Prostate gland (tissue), 2 donors: Measurements from ENCODE around the gene BRINP2. TPM values are rescaled to one million over a fixed set of nuclear protein-coding genes. Genes with fewer than 3 reads are reported as not detected.

ENCODE experiments used
- DNase-seq: peaks from one replicate; pipeline ENCODE4 v3.0.0-alpha.2; 2019; ENCODE audit warnings: low spot score
- H3K27ac ChIP-seq, 2 donors: fragments of 200-600 bp; sonication (generic); 2 replicates each; pipeline ENCODE4 v1.5.1; 2017 to 2019
- H3K27me3 ChIP-seq: fragments of 200-600 bp; sonication (generic); replicated peaks from 2 replicates; pipeline ENCODE4 v1.5.1; 2019; ENCODE audit not compliant: insufficient read depth
- H3K36me3 ChIP-seq, 2 donors: fragments of 200-600 bp; sonication (generic); 1 replicate in 1 of 2; 2 replicates in 1 of 2; pipeline versions ENCODE4 v1.5.1 to v1.8.1; 2017 to 2019
- H3K4me1 ChIP-seq: fragments of 200-600 bp; sonication (generic); replicated peaks from 2 replicates; pipeline ENCODE4 v1.5.1; 2019
- H3K4me3 ChIP-seq, 2 donors: fragments of 200-600 bp; sonication (generic); 2 replicates each; pipeline ENCODE4 v1.5.1; 2017 to 2019
- H3K9me3 ChIP-seq: fragments of 200-600 bp; sonication (generic); 2 replicates; pipeline ENCODE4 v1.5.1; 2017
- POLR2A ChIP-seq: fragments of 450-650 bp; IDR thresholded peaks from one replicate; pipeline ENCODE4 v1.6.1; 2016; ENCODE audit warnings: antibody characterized with exemption, mild to moderate bottlenecking
- POLR2AphosphoS5 ChIP-seq: sonication (generic); formaldehyde crosslinking; IDR thresholded peaks from one replicate; pipeline ENCODE4 v1.6.1; 2017; ENCODE audit warnings: antibody characterized with exemption
- WGBS: methylation state at CpG from one replicate; pipeline ENCODE4 v1.1.5; 2018; 5-methylcytosine and 5-hydroxymethylcytosine counted together
- intact Hi-C: fragments of 100-400 bp; cut with DNase I; formaldehyde crosslinking; loops from one replicate; pipeline ENCODE4 v1.14.2; 2022
- total RNA-seq, 2 donors: library from RNA; depleted of rRNA; stranded (reverse); fragments of >200 nt; gene quantifications; one replicate each; pipeline ENCODE4 v1.1.0, GENCODE V29; 2016
- TF ChIP-seq, protein P1 (sequence below), 4 experiments: fragments of 200-600 bp in 2 of 4; fragments of 450-650 bp in 2 of 4; sonication (generic) in 2 of 4; IDR thresholded peaks; 1 replicate in 3 of 4; 2 replicates in 1 of 4; pipeline ENCODE4 v1.5.1; 2016 to 2019; ENCODE audit warnings: antibody characterized with exemption in 4 of 4, mild to moderate bottlenecking in 2 of 4, moderate library complexity in 2 of 4

The BRINP2 gene
- total RNA-seq, 2 donors from 2014 or later, result 2.3 TPM; not detected in 1

DNA sequence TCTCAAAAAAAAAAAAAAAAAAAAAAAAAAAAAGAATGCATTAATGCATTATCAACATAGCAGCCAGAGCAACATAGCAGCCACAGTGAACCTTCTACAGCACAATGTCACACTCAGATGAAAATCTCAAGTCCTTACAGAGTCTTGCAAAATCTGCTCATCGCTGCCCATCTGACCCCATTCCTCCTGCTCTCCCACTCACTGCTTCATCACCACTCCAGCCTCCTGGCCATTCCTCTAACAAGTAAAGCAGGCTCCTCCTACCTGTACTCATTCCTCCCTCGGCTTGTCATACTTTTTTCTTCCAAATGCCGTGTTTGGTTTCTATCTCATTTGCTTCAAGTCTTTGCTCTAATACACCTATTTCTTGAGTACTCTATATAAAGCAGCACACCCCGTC is 29.5 kb downstream of the BRINP2 start:
- Histone ChIP-seq H3K27me3 (no peaks in the 10 kb centered on the region), H3K36me3 (no peaks in the 10 kb centered on the region), H3K27ac (no peak overlapping the region), H3K4me1 (no peaks in the 10 kb centered on the region), H3K4me3 (no peak overlapping the region), H3K9me3 (no peaks in the 10 kb centered on the region)
- TF ChIP-seq POLR2AphosphoS5 (no peak), POLR2A (no peak)
- TF ChIP-seq, protein P1, sequence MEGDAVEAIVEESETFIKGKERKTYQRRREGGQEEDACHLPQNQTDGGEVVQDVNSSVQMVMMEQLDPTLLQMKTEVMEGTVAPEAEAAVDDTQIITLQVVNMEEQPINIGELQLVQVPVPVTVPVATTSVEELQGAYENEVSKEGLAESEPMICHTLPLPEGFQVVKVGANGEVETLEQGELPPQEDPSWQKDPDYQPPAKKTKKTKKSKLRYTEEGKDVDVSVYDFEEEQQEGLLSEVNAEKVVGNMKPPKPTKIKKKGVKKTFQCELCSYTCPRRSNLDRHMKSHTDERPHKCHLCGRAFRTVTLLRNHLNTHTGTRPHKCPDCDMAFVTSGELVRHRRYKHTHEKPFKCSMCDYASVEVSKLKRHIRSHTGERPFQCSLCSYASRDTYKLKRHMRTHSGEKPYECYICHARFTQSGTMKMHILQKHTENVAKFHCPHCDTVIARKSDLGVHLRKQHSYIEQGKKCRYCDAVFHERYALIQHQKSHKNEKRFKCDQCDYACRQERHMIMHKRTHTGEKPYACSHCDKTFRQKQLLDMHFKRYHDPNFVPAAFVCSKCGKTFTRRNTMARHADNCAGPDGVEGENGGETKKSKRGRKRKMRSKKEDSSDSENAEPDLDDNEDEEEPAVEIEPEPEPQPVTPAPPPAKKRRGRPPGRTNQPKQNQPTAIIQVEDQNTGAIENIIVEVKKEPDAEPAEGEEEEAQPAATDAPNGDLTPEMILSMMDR (IDR thresholded peaks at IDR 0.05), result no peak
- 66% methylated on average over 4 of the region's 4 CpGs for WGBS
- DNase-seq, result no peak
- intact Hi-C loops, result no loop called here

DNA sequence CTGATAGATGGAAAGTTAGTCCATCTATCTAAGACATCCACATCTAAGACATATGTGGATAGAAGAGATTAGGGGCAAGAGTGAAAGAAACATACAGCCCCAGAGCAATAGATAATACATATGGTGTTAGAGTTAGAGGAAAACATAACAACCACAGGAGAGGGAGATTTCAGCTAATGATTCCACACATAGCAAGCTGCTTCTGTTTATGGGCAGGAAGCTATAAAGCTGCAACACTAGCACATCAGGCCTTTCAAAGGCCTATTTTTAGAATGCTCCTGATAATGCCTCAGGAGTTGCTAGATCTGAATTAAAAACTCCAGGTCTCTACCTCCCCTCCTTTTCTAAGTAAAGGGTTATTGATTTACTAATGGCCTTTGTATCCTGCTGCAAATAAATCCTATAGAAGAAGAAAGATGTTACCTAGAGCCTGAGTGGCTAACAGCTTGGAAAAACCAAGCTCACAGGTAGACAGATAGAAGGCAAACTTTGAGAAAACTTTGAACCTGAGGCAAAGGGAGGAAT is 36.1 kb downstream of the BRINP2 start:
- no peak overlapping the region for H3K4me3 ChIP-seq
- intact Hi-C loops, result no loop called here

DNA sequence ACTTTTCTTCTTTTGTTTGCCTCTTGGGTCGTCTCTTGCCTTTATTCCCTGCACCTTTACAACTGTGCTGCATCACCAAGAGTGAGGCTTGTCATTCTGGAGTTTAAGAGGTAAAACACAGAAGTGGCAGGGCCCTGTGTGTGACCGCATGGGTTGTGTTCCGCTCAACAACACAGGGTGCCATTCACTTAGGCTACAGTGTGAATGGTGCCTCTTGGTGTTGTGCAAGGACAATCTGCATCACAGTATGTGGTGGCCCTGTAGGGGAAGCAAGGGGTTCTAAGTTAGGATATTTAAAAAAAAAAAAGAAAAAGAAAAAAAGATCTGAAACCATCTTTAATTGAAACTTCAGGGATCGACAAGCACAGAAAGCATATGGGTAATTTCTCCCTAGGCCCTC is 38.2 kb downstream of the BRINP2 start:
- TF ChIP-seq POLR2A (no peak), POLR2AphosphoS5 (no peak)
- TF ChIP-seq, protein P1 (IDR thresholded peaks at IDR 0.05), result no peak
- H3K9me3 ChIP-seq, result no peaks in the 10 kb centered on the region
- H3K4me3 ChIP-seq, result no peak overlapping the region
- H3K27ac ChIP-seq, result no peak overlapping the region
- intact Hi-C loops, result no loop called here
- DNase-seq, result no peak
- no peaks in the 10 kb centered on the region for H3K36me3 ChIP-seq
- no peaks in the 10 kb centered on the region for H3K4me1 ChIP-seq
- WGBS, result 88% methylated on average over 4 of the region's 4 CpGs
- H3K27me3 ChIP-seq, result no peaks in the 10 kb centered on the region

More for the DNA sequence above, 36.1 kb downstream of the BRINP2 start:
- TF ChIP-seq, protein P1 (IDR thresholded peaks at IDR 0.05), result no peak
- no peak for TF ChIP-seq POLR2AphosphoS5
- TF ChIP-seq POLR2A, result no peak
- Histone ChIP-seq H3K27ac (no peak overlapping the region), H3K36me3 (no peaks in the 10 kb centered on the region), H3K27me3 (no peaks in the 10 kb centered on the region), H3K9me3 (no peaks in the 10 kb centered on the region), H3K4me1 (no peaks in the 10 kb centered on the region)
- no peak for DNase-seq

DNA sequence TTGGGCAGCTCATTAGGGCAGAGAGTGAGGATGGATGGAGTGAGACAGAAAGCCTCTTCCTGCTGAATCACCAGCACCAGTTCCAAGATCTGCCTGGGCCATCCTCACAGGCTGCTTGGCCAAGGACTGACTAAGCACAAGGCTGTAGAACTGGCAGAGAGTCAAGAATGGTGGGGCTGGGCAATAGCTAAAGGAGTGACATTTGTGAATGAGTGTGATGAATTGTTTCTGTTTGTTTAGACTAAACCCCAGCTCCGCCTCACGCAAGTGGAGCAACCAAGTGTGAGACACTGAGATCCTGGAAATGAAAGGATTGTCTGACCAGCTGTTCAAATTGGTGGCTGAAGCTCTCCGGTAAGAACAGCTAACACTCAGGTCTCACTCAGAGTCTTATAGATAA is 38.6 kb downstream of the BRINP2 start:
- intact Hi-C loops, result no loop called here
- no peak overlapping the region for H3K4me3 ChIP-seq

DNA sequence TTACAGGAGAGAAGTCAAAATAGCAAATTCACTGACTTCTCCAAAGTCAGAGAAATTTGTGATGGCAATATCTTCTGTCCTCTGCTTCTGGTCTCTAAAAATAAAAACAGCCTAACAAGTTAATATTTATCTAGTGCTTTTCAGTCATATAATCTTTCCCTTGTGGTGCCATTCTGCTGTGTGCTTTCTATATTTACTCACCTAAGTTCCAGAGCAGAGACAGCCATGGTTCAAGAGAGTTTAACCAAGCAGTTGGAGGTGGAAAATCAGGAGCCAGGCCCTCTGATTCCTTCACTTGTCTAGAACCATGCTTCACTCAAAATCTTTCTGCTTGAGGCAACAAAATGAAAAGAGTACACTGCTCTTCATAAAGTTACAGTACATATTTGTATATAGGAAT is 39.3 kb downstream of the BRINP2 start:
- Histone ChIP-seq H3K4me3 (no peak overlapping the region), H3K36me3 (no peaks in the 10 kb centered on the region), H3K27me3 (no peaks in the 10 kb centered on the region), H3K27ac (no peak overlapping the region), H3K9me3 (no peaks in the 10 kb centered on the region), H3K4me1 (no peaks in the 10 kb centered on the region)
- TF ChIP-seq, protein P1 (IDR thresholded peaks at IDR 0.05), result no peak
- TF ChIP-seq POLR2AphosphoS5 (no peak), POLR2A (no peak)
- no peak for DNase-seq
- intact Hi-C loops, result no loop called here

More for the DNA sequence above, 38.6 kb downstream of the BRINP2 start:
- H3K36me3 ChIP-seq, result no peaks in the 10 kb centered on the region
- DNase-seq, result peak; percentile 20
- H3K9me3 ChIP-seq, result no peaks in the 10 kb centered on the region
- H3K27me3 ChIP-seq, result no peaks in the 10 kb centered on the region
- no peak overlapping the region for H3K27ac ChIP-seq
- 20% methylated on average over 3 of the region's 3 CpGs for WGBS
- H3K4me1 ChIP-seq, result no peaks in the 10 kb centered on the region
- no peak for TF ChIP-seq POLR2AphosphoS5
- TF ChIP-seq, protein P1 (IDR thresholded peaks at IDR 0.05), result no peak
- TF ChIP-seq POLR2A, result no peak
